ENCODE results near the gene SYT14.

DNA sequence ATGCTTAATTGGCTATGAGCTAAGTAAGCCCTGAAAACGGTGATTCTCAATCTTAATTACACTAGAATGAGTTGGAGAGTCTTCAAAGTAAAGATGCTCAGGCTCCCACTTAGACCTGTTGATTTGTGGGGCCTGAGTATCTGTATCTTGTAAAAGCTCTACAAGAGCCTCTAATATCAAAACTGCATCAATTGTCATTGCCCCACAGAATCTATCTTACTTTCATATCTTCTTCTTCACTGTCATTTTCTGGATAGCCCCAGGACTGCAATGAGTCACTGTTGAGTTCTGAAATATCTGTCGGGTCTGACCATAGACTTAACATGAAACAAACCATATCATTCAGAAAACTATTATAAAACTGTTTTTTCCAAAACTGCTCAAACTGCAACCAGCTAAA is 191.7 kb downstream of the SYT14 start:
- TF ChIP-seq, protein P1, sequence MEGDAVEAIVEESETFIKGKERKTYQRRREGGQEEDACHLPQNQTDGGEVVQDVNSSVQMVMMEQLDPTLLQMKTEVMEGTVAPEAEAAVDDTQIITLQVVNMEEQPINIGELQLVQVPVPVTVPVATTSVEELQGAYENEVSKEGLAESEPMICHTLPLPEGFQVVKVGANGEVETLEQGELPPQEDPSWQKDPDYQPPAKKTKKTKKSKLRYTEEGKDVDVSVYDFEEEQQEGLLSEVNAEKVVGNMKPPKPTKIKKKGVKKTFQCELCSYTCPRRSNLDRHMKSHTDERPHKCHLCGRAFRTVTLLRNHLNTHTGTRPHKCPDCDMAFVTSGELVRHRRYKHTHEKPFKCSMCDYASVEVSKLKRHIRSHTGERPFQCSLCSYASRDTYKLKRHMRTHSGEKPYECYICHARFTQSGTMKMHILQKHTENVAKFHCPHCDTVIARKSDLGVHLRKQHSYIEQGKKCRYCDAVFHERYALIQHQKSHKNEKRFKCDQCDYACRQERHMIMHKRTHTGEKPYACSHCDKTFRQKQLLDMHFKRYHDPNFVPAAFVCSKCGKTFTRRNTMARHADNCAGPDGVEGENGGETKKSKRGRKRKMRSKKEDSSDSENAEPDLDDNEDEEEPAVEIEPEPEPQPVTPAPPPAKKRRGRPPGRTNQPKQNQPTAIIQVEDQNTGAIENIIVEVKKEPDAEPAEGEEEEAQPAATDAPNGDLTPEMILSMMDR (IDR thresholded peaks at IDR 0.05): no peak
- TF ChIP-seq POLR2A (IDR thresholded peaks at IDR 0.05): no peak
